NCI-H1694 treated with DMSO at 0.1 percent for 48 hours (cell line): ENCODE measurements around the gene HRNR.
A peak's percentile ranks its signal among the peaks of the same experiment; 100 is the strongest.

Source experiments
- DNase-seq: peaks from one replicate; lab custom pipeline; 2025; lab: John Stamatoyannopoulos, UW

HRNR gene

DNA sequence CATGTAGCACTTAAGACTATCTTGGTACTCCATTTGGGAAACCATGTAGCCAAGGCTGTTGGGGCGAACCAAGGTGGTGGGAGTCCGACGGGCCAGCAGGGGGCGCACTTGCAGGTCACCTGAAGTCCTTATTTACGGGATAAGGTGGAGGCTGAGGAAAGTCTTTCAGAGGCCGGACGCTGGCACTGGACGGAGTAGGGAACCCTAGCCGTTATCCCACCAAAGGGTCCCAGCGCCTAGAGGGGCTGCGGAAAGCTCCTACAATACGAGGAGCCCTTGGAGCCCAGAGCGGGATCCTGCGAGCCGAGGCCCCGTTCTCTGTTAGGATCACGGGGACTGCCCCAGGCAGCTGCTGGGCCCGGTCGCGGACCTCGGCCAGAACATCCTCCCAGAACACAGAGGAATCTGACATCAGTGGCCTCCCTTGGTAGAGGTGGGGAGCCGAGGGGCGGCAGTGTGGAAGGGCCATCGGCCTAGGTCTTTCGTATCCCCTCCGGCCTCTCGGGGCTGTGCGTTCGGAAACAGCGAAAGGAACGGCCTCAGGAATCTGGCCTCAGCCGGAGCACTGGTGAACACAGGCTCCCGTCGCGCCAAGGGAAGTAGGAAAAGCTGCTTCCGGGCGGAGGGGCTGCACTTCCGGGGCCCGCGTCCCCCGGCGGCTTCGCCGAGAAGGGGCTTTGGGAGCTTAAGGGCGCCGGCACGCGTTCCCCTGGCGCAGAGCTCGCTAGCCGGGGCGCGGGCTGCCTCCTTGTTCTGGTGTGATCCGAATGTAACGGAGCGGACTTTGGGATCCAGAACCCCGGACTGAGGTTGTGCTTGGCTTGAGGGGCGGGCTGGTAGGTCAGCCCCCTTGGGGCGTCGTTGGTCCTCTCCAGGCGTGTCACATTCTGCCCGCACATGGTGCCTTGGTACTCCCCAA is 35.1 kb downstream of the HRNR start:
- peak; percentile 7 for DNase-seq

- no peak for DNase-seq
Measured at GRCh38 chr1:152186556-152187285, 37.3 kb downstream of the HRNR start.

DNA sequence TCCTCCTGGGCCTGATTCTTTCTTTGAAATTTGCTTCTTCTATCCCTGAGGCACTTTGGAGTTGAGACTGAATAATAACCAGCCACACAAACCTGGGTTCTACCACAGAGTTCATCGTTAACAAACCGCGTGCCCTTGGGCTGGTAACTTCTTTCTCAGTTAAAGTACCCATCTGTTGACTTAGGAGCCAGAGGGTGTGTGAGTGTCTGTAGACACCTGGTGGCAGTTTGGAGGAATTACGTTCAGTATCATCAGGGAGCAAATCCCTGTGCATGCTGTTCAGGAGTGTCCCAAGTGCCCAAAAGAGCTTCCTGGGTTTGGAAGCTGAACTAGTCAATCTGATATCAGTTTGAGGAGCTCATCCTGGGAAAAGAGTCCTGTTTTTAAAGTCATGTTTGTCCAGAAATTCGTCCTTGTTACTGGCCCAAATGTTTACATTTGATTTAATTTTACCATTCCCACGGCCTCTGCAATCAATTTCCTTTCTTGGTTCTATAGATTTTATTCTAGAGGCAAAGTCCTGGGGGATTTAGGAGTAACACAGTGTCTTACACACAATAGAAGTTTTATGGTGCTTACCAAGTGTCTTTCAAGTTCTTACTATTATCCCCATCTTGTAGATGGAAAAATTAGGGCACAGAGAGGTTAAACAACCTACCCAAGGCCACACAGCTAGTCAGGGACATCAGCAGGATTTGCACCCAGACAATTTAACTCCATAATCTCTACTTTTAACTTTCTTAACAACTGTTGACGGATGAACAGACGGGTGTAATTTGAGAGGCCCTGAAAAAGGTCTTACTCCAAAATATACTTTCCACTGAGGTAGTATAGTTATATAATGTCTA is 38.2 kb downstream of the HRNR start:
- DNase-seq, result peak; percentile 93

GRCh38 chr1:152182944-152183361 is 41.0 kb downstream of the HRNR start:
- DNase-seq, result no peak

GRCh38 chr1:152182431-152182830 is 41.6 kb downstream of the HRNR start:
- DNase-seq, result peak; percentile 59

GRCh38 chr1:152179566-152179965 is 44.4 kb downstream of the HRNR start:
- no peak for DNase-seq

DNA sequence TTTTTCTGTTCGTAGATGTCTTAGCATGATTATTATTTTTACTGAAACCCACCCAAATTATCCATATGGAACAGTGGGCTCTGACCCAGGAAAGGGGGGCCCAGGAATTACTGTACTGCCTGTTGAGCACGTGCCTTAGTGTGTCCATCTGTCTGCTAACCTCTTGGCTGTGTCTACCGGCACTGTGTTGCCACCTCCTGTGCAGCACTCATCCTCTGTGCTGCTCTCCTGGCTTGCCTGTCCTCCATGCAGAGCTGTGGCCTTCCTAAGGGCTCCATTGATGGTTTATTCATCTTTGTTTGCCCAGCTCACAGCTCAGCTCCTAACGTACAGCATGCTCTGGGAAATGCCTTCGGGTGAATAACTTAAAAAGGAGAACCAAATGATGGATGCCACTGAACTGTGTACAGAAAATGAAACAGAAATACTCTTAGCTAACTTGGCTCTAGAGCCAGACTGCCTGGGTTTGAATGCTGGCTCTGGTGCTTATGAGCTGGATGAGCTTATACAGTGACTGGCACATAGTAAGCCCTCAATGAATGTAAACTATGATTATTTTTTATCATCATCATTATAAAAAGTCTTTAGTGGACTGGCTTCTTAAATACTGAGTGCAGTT is 53.6 kb downstream of the HRNR start:
- peak; percentile 9 for DNase-seq

DNA sequence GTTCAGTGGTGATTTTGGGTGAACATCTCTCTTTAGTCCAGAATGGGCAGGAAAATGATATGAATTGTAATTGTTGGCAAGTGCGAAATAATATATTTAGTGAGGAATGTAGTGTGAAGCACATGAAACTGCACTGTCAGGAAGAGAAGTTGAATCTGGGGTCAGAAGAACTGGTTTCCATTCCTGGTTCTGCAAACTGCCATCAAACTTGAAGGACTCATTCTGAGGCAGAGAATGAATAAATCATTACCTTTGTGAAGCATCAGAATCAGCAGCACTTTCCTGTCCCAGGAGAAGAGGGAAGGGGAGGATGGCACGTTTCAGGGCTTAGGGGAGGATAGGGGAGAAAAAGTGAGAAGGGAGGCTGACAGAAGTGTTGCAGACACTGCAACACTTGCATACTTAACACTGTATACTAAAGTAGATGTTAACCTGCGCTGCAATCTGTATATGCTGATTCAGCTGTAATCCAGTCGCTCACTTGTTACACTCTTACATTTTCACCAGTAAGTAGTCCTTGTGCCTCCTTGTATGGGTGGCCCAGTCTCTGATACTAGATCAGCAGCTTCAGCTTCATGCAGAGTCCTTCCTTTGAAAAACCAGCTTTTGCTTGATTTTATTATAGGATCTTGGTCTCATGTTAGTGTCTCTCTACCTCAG is 54.5 kb downstream of the HRNR start:
- DNase-seq, result no peak

DNA sequence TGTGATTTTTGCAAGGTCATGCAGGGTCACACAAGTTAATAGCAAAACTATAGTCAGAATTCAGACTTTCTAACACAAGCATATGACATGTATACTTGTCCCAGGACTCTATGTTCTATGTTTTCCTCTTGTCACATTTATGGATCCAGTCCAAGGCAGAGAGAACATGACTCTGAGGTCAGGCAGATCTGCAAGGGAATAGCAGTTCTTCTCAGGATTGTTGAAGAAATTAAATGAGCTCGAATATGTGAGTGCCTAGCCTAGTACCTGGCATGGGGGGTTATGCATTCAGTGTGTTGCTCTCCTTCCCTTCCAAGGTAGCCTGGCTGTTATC is 55.5 kb downstream of the HRNR start:
- no peak for DNase-seq

DNA sequence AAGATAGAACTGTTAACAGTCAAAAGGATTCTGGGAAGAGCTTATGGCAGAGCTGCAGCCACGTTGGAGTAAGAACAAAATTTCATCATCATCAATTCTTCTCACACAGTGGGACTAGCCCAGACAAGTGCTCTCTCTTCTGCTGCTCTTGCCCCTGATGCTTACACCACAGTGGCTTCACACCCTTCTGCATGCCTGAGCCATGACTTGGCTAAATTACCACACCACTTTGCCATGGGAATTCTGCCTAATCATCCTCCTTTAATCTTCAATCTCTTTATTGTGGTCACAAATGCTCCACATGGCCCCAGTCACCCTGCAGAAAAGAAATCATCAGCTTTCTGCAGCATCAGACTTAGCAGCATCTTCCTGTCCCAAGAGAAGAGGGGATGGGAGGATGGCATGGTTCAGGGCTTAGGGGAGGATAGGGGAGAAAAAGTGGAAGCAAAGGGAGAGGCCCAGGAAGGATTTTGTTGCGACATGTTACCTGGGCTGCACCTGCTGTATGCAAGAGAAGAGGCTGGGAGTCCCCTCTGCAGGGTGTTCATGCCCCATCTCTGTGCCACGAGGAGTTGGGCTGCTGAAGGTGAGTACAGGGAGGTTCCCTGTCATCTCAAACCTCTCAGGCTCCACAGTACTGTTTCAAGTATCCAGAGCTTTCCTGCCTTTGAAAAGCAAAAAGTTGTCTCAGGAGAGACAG is 56.0 kb downstream of the HRNR start:
- DNase-seq, result no peak

GRCh38 chr1:152166966-152167365 is 57.0 kb downstream of the HRNR start:
- DNase-seq, result no peak

DNA sequence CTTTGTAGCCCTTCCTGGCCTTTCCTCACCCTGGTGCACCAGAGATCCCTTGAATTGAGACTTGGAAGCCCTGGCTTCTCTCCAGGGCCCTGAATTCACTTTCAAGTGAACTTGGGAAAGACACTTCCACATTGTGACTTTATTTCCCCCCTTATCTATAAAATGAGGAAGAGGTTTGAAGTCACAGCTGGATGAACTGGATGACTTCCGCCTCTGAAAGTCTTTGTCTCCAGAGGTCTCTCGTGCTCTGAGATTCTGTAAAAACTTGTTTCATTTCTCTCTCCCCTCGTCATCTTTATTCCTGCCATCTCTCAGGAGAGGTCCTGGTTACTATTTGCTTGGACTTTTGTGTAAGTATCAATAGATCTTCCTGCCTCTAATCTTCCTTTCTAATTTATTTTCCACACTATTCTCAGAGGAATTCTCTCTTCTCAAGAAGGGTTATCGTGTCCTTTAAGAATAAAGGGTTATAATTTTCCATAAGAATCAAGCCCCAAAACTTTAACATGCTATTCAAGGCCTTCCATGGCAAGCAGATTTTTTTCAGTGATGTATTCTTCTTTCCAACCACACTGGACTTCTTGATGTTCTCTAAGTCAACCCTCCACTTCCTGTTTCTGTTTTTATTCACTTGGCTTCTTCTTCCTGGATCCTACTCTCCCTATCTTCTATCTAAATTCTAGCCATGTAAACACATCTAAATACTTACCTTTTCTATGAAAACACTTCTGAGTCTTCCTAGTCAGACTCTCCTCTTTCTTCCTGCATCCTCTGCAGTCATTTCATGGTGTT is 58.5 kb downstream of the HRNR start:
- no peak for DNase-seq

- no peak for DNase-seq
Measured at GRCh38 chr1:152164517-152165136, 59.4 kb downstream of the HRNR start.

DNA sequence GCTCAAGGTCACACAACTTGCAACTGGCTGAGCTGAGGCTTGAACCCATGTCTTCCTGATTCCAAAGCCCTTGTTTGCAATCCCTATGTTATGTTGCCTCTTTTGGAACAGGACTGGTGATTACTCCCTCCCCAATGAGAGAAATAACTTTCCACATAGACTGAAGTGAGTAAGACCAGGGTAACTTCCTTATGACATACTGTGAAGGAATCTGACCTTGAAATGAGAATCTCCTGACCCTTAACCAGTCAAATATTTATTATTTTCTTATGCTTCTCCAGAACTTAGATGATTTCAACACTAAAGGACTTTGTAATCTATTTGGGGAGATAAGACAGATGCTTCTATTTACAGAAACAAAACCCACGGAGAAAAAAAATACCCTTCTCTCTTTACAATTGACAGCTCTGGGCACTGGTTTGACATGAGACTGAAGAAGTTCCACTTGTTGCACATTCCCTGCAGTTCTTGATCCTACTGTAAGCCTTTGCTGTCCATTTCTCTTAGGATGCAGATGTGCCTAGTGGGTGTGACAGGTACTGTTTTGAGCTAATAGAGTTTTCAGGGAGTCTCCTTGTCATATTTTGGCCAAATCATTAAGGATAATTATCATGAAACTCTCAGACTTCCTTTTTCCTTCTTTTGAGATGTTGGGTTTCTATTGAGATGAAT is 61.1 kb downstream of the HRNR start:
- no peak for DNase-seq
